GM19240 (cell line): ENCODE data around the gene EPHA1.
"Not testable (repeated sequence)": the region's sequence is repeated elsewhere in the genome, so short reads cannot be mapped to it uniquely, and the experiment has no call there.

Experiments
- DNase-seq: peaks from one replicate; pipeline ENCODE4 v3.0.0; 2011; ENCODE audit warnings: low spot score; ENCODE audit not compliant: insufficient read length

The EPHA1 gene

GRCh38 chr7:143405173-143406001, 3.3 kb downstream of the EPHA1 start:
- DNase-seq = no peak

GRCh38 chr7:143402233-143402632, 6.4 kb downstream of the EPHA1 start:
- DNase-seq = not testable (repeated sequence)

GRCh38 chr7:143401265-143401664, 7.4 kb downstream of the EPHA1 start:
- no peak for DNase-seq

GRCh38 chr7:143399642-143400041, 9.0 kb downstream of the EPHA1 start:
- DNase-seq = no peak

- no peak for DNase-seq
These were observed 9.5 kb downstream of the EPHA1 start for GRCh38 chr7:143399151-143399550.

- no peak for DNase-seq
These were observed 10.0 kb downstream of the EPHA1 start for GRCh38 chr7:143398616-143399015.

- no peak for DNase-seq
These were observed 10.7 kb downstream of the EPHA1 start for GRCh38 chr7:143397710-143398530.

GRCh38 chr7:143396625-143397556, 11.8 kb downstream of the EPHA1 start:
- no peak for DNase-seq

GRCh38 chr7:143396182-143396581, 12.5 kb downstream of the EPHA1 start:
- DNase-seq = no peak

- DNase-seq = no peak
These were observed 13.2 kb downstream of the EPHA1 start for GRCh38 chr7:143395187-143396149.

GRCh38 chr7:143394777-143395176, 13.9 kb downstream of the EPHA1 start:
- DNase-seq = no peak

- no peak for DNase-seq
These were observed 14.6 kb downstream of the EPHA1 start for GRCh38 chr7:143394068-143394467.

GRCh38 chr7:143393267-143394041, 15.2 kb downstream of the EPHA1 start:
- DNase-seq = no peak

GRCh38 chr7:143392875-143393266, 15.8 kb downstream of the EPHA1 start:
- DNase-seq = no peak

GRCh38 chr7:143392427-143392826, 16.2 kb downstream of the EPHA1 start:
- not testable (repeated sequence) for DNase-seq

GRCh38 chr7:143391462-143392404, 16.9 kb downstream of the EPHA1 start:
- no peak for DNase-seq

GRCh38 chr7:143390773-143391317, 17.8 kb downstream of the EPHA1 start:
- no peak for DNase-seq
